ENCODE results near the gene SLPI.

SLPI gene, protein sequence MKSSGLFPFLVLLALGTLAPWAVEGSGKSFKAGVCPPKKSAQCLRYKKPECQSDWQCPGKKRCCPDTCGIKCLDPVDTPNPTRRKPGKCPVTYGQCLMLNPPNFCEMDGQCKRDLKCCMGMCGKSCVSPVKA

DNA sequence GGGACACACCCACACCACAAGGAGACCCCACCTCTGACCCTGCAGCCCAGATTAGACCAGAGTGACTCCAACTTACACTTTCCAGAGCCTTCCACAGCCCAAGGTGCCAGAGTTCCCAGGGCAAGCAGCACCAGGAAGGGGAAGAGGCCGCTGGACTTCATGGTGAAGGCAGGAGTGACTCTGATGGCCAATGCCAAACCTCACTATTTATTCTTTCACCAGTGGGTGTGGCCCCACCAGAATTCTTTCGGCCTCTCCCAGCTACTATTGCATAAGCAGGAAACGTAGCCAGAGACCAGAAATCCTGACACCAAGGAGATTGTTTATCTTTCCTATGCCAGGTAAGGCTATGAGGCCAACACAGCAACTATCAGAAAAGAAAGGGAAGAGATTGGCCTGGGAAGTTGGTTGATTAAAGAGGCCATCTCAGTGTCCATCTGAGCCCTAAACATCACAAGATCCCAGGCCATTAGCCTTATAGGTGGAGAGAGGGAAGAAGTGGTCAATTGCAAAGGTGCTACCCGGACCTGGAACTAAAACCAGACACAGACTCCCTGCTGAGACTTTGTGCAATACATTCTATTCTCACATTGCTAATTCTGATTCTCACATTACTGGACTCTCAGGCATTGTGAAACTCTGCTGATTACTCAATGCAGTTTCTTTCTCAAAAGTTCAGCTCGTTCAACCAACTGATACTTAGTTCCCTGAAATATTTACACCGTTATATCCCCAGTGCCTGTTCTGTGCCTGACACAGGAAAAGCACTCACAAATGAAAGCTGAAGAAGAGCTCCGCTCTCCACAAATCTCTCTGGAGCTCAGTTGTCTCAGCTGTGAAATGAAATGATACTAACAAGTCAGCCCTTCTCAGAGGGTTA is at the start of gene SLPI:
Gene SLPI, minus strand, starts transcription at position 182 of the 880 bp plus-strand sequence. Its CDS starts 21 bp downstream, at position 161.
- DNase-seq: no peak

- no peak for DNase-seq
Observed at GRCh38 chr20:45303586-45304463, 49.5 kb upstream of the SLPI start.

GRCh38 chr20:45301824-45302271 is 47.5 kb upstream of the SLPI start:
- no peak for DNase-seq

GRCh38 chr20:45300961-45301360 is 46.6 kb upstream of the SLPI start:
- DNase-seq: no peak

GRCh38 chr20:45299786-45300185 is 45.4 kb upstream of the SLPI start:
- DNase-seq: no peak

- DNase-seq: no peak
Observed at GRCh38 chr20:45297786-45298497, 43.6 kb upstream of the SLPI start.

GRCh38 chr20:45294659-45295058 is 40.3 kb upstream of the SLPI start:
- DNase-seq: no peak

DNA sequence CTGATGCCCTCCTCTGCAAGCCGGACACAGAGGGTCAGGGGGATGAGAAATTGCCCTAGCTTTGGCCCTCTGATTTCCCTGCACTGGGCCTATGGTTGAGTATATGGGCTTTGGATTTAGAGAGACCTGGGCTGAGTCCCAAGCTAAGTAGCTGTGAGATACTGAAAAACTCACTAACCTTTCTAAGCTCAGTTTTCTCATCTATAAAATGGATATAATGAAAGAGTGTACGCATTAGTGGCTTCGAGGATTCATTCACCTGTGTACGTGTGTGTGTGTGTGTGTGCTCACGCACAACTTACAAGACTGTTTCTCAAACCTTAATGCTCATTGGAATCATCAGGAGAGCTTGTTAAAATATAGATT is 39.6 kb upstream of the SLPI start:
- DNase-seq: no peak

- DNase-seq: peak; percentile 78
Observed at GRCh38 chr20:45293041-45294002, 39.0 kb upstream of the SLPI start.

GRCh38 chr20:45292343-45292742 is 38.0 kb upstream of the SLPI start:
- DNase-seq: no peak

DNA sequence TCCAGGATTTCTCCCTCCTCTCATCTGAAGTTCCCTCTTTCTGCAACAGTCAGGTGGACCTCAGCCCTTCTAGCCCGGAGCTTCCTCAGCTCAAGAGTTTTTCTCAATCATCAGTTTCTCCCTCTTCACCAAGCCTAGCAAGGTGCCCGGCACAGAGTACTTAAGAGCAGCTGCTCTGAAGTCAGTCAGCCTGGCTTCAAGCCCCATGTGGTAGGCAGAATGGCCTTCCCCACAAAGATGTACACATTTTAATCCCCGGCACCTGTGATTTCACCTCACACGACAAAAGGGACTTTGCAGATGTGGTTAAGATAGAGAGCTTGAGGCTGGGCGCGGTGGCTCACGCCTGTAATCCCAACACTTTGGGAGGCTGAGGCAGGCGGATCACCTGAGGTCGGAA is 37.2 kb upstream of the SLPI start:
- no peak for DNase-seq

- DNase-seq: peak; percentile 54
Observed at GRCh38 chr20:45290677-45291355, 36.5 kb upstream of the SLPI start.

DNA sequence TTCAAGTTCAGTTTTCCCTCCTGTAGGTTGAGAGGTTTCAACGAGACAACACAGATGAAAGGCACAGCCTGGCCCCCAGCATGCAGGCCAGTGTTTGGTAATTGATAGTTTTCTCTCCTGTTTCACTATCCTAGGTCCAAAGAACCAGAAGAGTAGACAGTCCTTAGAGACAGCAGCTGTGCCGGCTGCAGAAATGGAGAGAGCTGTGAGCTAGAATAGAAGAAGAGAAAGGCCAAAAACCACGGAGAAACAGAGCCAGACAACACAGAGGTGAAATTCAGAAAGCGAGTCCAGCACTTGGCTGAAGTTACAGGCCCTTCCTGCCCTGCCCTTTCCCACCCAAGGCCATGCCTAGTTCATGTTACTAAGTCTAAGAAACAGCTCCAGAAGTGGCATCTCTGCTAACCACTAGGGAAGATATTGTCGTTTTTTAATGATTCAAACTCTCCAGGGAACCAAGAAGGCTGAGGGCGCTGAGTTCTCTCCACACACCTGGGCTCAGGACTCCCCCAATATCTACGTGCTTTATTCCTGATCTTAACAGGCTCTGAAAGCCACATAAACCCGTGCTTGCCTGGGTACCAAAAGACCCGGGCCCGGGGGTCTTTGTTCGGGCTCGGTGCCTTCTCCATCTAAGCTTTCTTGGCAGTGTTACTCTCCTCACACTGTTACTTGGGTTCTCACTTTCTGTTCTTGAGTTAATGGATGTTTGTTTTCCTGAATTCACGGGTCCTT is 35.7 kb upstream of the SLPI start:
- no peak for DNase-seq

DNA sequence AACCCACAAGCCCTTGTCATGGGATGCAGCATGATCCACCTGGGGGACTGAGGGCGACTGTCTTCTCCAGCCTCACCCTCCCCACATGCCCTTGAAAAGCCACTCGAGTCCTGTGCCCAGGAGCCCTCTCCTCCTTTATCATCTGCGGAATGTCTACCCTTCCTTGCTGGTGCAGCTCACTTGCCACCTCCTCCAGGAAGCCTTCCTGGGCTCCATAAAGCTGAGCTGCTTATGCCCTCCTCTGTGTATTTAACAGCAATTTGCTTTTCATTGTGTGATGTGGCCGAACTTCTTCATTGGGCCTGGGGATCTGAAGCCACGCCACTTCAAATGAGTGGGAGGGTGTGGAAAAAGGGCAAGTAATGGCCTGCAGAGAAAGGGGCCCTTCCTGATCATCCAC is 34.5 kb upstream of the SLPI start:
- DNase-seq: no peak

- no peak for DNase-seq
Observed at GRCh38 chr20:45288376-45288775, 34.0 kb upstream of the SLPI start.

- no peak for DNase-seq
Observed at GRCh38 chr20:45283551-45284057, 29.2 kb upstream of the SLPI start.

DNA sequence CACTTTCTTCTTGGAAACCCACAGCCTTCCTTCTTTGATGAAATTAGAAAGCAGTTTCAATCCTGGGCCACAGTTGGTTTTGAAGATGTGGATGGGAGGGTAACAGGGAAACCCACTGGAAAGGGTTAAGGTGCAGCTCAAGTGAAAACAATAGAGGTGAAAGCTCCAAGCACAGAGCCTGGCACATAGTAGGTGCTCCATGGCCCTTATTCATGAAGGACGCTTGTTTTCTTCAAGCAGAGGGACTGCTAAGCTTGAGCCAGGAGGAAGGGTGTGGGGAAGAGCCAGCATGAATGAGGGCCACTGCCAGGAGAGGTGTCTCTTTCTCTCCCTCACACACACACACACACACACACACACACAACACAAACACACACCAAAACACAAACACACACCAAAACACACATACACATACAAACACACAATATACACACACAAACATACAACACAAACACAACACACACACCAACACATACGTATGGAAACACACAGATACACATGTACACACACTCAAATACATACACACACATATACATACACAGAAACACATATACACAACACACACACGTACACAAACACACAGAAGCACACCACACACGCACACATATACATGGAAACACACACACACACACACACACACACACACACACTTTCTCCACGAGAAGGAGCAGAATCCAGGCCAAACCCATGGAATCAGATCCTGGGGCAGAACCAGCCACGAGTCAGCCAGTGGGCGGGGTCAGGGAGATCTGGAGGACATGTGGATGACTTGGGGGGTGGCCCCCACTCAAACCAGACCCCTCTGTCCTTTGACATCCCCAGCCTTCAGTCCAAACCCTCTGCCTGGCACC is 28.6 kb upstream of the SLPI start:
- DNase-seq: no peak

- DNase-seq: no peak
Observed at GRCh38 chr20:45279992-45280391, 25.6 kb upstream of the SLPI start.

DNA sequence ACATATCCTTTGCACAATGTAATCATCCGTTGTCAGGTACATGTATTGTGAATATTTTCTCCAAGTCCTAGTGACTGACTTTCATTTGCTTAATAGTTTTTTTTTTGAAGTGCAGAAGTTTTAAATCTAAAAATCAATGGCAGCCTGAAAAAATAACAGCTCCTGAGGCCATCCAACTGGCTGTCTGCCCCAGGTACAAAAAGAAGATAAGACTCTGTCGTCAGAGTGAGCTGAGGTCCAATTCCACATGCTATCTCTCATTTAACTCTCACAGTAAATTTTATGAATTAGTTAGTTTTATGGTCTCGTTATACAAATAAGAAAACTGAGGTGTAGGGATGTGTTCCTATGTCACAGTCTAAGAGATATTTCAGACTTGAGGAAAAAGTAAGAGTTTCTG is 21.0 kb upstream of the SLPI start:
- no peak for DNase-seq

All from stimulated activated naive CD4-positive, alpha-beta T cell treated with Interleukin-2 at 50 U/mL for 16 hours (primary cell).